HCT116 (cell line): Measurements from ENCODE around the gene ACRBP. TPM values are rescaled to one million over a fixed set of nuclear protein-coding genes. Genes with fewer than 3 reads are reported as not detected.

ENCODE experiments used
- ATAC-seq: fragments of 200-7000 bp; cut with Tn5 transposase; 2 replicates; pipeline ENCODE4 v1.9.1; 2020; ENCODE audit warnings: mild to moderate bottlenecking, moderate library complexity
- BruUV-seq: library from RNA; stranded (reverse); fragments of 400-500 nt; replicated peaks from 2 replicates; lab custom pipeline; 2021; lab: Mats Ljungman, UMichigan
- CTCF ChIA-PET: fragments of 300-600 bp; sonication (Branson Sonifier 250); formaldehyde crosslinking; loops from one replicate; lab custom pipeline; 2021; ENCODE audit warnings: antibody characterized with exemption; lab: Charles Lee
- POLR2A ChIA-PET: fragments of 300-600, 350-600 bp; sonication (Branson Sonifier 250); formaldehyde crosslinking; loops from one replicate; lab custom pipeline; 2021; ENCODE audit warnings: antibody characterized with exemption; lab: Charles Lee
- RAD21 ChIA-PET, 2 experiments: fragments of 300-600 bp; sonication (Branson Sonifier 250); formaldehyde crosslinking; loops; one replicate each; lab custom pipeline; 2023; ENCODE audit warnings: low total read pairs in 2 of 2; ENCODE audit not compliant: uncharacterized antibody in 2 of 2, unreplicated experiment in 2 of 2, low non-redundant PET in 1 of 2; lab: Charles Lee
- DNase-seq: peaks from one replicate; pipeline ENCODE4 v3.0.0-alpha.2; 2010; ENCODE audit warnings: low read depth, low spot score
- H2AFZ ChIP-seq: fragments of 200-600 bp; shearing (Covaris generic), sonication (generic); 2 replicates; pipeline ENCODE4 v1.6.1; 2017; ENCODE audit warnings: low read depth, mixed run types, mixed read lengths, antibody characterized with exemption, low read length; ENCODE audit not compliant: poor library complexity, severe bottlenecking
- H3K27ac ChIP-seq: 2 replicates; pipeline ENCODE4 v1.5.1; 2012; ENCODE audit warnings: low read depth, low read length
- H3K27me3 ChIP-seq: fragments of 200-600 bp; sonication (generic); 2 replicates; pipeline ENCODE4 v1.6.1; 2016; ENCODE audit warnings: mixed run types, low read length, mixed read lengths; ENCODE audit not compliant: insufficient read depth
- H3K36me3 ChIP-seq, 2 experiments: fragments of 200-500 bp in 1 of 2; fragments of 200-600 bp in 1 of 2; sonication (Bioruptor generic) in 1 of 2; sonication (generic) in 1 of 2; 2 replicates each; pipeline versions ENCODE4 v1.5.1 to v1.6.1; 2014 to 2016; ENCODE audit warnings: low read length in 2 of 2, inconsistent platforms in 1 of 2, mixed read lengths in 1 of 2, mixed run types in 1 of 2; ENCODE audit not compliant: insufficient read depth in 2 of 2, control insufficient read depth in 1 of 2
- H3K4me1 ChIP-seq, 2 experiments: fragments of 200-600 bp in 1 of 2; sonication (generic) in 1 of 2; 2 replicates each; pipeline versions ENCODE4 v1.5.1 to v1.6.1; 2012 to 2017; ENCODE audit warnings: low read length in 2 of 2, inconsistent platforms in 1 of 2, mild to moderate bottlenecking in 1 of 2, mixed read lengths in 1 of 2, mixed run types in 1 of 2, moderate library complexity in 1 of 2; ENCODE audit not compliant: insufficient read depth in 2 of 2, control insufficient read depth in 1 of 2
- H3K4me2 ChIP-seq: fragments of 200-600 bp; sonication (generic); 2 replicates; pipeline ENCODE4 v1.6.1; 2017; ENCODE audit warnings: mixed run types, low read length, mixed read lengths
- H3K4me3 ChIP-seq, 2 experiments: fragments of 200-600 bp in 1 of 2; sonication (generic) in 1 of 2; replicated peaks in 1 of 2; 2 replicates each; pipeline ENCODE4 v1.5.1; 2011 to 2016; ENCODE audit warnings: low read length in 2 of 2, control low read depth in 1 of 2, low read depth in 1 of 2, mild to moderate bottlenecking in 1 of 2, mixed read lengths in 1 of 2, mixed run types in 1 of 2
- H3K79me2 ChIP-seq: fragments of 200-600 bp; sonication (generic); 2 replicates; pipeline ENCODE4 v1.6.1; 2017; ENCODE audit warnings: mild to moderate bottlenecking, mixed run types, low read length, moderate library complexity, mixed read lengths; ENCODE audit not compliant: insufficient read depth
- H3K9ac ChIP-seq: fragments of 200-600 bp; sonication (generic); 2 replicates; pipeline ENCODE4 v1.6.1; 2016; ENCODE audit warnings: low read length, mixed read lengths
- H3K9me2 ChIP-seq: fragments of 200-600 bp; sonication (generic), shearing (Covaris generic); 2 replicates; pipeline ENCODE4 v1.6.1; 2017; ENCODE audit warnings: mixed run types, mild to moderate bottlenecking, moderate library complexity; ENCODE audit not compliant: insufficient read depth
- H3K9me3 ChIP-seq, 2 experiments: fragments of 200-500 bp in 1 of 2; fragments of 200-600 bp in 1 of 2; sonication (Bioruptor generic) in 1 of 2; sonication (generic) in 1 of 2; 2 replicates each; pipeline ENCODE4 v1.6.1; 2014 to 2017; ENCODE audit warnings: low read length in 2 of 2, mixed read lengths in 2 of 2, inconsistent platforms in 1 of 2, low read depth in 1 of 2, mild to moderate bottlenecking in 1 of 2, mixed run types in 1 of 2, moderate library complexity in 1 of 2; ENCODE audit not compliant: control insufficient read depth in 1 of 2, insufficient read depth in 1 of 2
- H4K20me1 ChIP-seq: fragments of 200-600 bp; sonication (generic), shearing (Covaris generic); 2 replicates; pipeline ENCODE4 v1.6.1; 2017; ENCODE audit warnings: mixed run types, mild to moderate bottlenecking, moderate library complexity; ENCODE audit not compliant: insufficient read depth
- ATF3 ChIP-seq: IDR thresholded peaks from 2 replicates; pipeline ENCODE4 v1.6.1; 2012
- FOSL1 ChIP-seq: IDR thresholded peaks from 2 replicates; pipeline ENCODE4 v1.6.1; 2012; ENCODE audit warnings: low read depth
- MAX ChIP-seq: IDR thresholded peaks from 2 replicates; pipeline ENCODE4 v1.6.1; 2012
- RAD21 ChIP-seq: IDR thresholded peaks from 2 replicates; pipeline ENCODE4 v1.6.1; 2012; ENCODE audit warnings: low read depth, mild to moderate bottlenecking
- SIN3A ChIP-seq: IDR thresholded peaks from 2 replicates; pipeline ENCODE4 v1.6.1; 2012; ENCODE audit warnings: low read depth
- SRF ChIP-seq: IDR thresholded peaks from 2 replicates; pipeline ENCODE4 v1.6.1; 2012; ENCODE audit warnings: low read depth
- ZFX ChIP-seq: fragments of 450-650 bp; IDR thresholded peaks from 2 replicates; pipeline ENCODE4 v1.6.1; 2017
- intact Hi-C: fragments of 100-400 bp; cut with micrococcal nuclease; formaldehyde crosslinking; loops from 2 replicates; pipeline ENCODE4 v1.10.0; 2022
- total RNA-seq: library from RNA; stranded (reverse); gene quantifications from one replicate; pipeline ENCODE4 v1.2.1, GENCODE V29; 2021; ENCODE audit not compliant: unreplicated experiment

The ACRBP gene
- total RNA-seq, 1 experiment from 2014 or later: 1.0 TPM

GRCh38 chr12:6612652-6613014 is 34.6 kb downstream of the ACRBP start (continued):
- no peak for TF ChIP-seq FOSL1

GRCh38 chr12:6612247-6612646 is 35.0 kb downstream of the ACRBP start:
- intact Hi-C loops: no loop called here
- no peaks in the 10 kb centered on the region for H4K20me1 ChIP-seq

More at GRCh38 chr12:6612247-6612646, 35.0 kb downstream of the ACRBP start:
- Histone ChIP-seq H3K9me2 (no peaks in the 10 kb centered on the region), H3K27me3 (no peaks in the 10 kb centered on the region), H2AFZ (no peak overlapping the region), H3K4me2 (peak overlapping the region; percentile 89), H3K9ac (peak overlapping the region; percentile 64; the same call in 1 of the 2 replicates), H3K79me2 (no peaks in the 10 kb centered on the region), H3K36me3 (no peaks in the 10 kb centered on the region), H3K4me3 (no peak overlapping the region; a peak in 1 of 4 replicates), H3K4me1 (peaks cover 49 to 56% of the 10 kb centered on the region in 2 experiments), H3K9me3 (no peaks in the 10 kb centered on the region), H3K27ac (peak overlapping the region; percentile 98)
- POLR2A ChIA-PET: interaction anchor here (1.4 to 2.4 kb wide), 3 partner anchors 13 to 112 kb away, joined by 3 to 13 read pairs (median 8); partner anchors contain the start of genes COPS7A and GAPDH
- ATAC-seq (no peak), DNase-seq (no peak)
- TF ChIP-seq SIN3A (no peak), ZFX (no peak), FOSL1 (no peak), ATF3 (no peak), MAX (no peak), SRF (no peak), RAD21 (no peak)
- BruUV-seq: no TSS peak
- RAD21 ChIA-PET: interaction anchor here in 1 of 2 experiments (0.6 kb wide), 1 partner anchor 77 kb away, joined by 8 read pairs; the partner anchor contains the start of gene ZNF384
- CTCF ChIA-PET: interaction anchor here (3.9 kb wide), 1 partner anchor 72 kb away, joined by 14 read pairs; no protein-coding TSS in a partner anchor
